Activated naive CD4-positive, alpha-beta T cell treated with anti-CD3 and anti-CD28 coated beads, Interleukin-2, amount 10 ng/mL, durations not matched to agents 5 hours and 36 hours (primary cell): Measurements from ENCODE around the gene CHD9NB. TPM values are rescaled to one million over a fixed set of nuclear protein-coding genes. Genes with fewer than 3 reads are reported as not detected.

Experiments used
- total RNA-seq, 2 experiments: library from RNA; stranded (reverse); gene quantifications; one replicate each; pipeline ENCODE4 v1.2.3, GENCODE V29; 2021

Gene CHD9NB
- total RNA-seq: under 1 TPM in 1 of 2 experiments, not detected in 1; 0.15 TPM

GRCh38 chr16:53052519-53053501, at the start of gene CHD9NB:
TSS of gene CHD9NB (minus strand) at chr16:53052897. CDS start at chr16:53044158, 8,739 bp downstream.

GRCh38 chr16:53054670-53055485, 2.2 kb upstream of the CHD9NB start, which contains the start of gene CHD9:
TSS of gene CHD9 (plus strand) at chr16:53054991. CDS start at chr16:53156090, 101,099 bp downstream.

Other genes with a start within 250 kb of the CHD9NB start
- gene CHD9, start 2.1 kb upstream of the CHD9NB start, total RNA-seq: 10 to 100 TPM; 21.2 to 24.3 TPM